ENCODE results near the gene PLAGL2. TPM values are rescaled to one million over a fixed set of nuclear protein-coding genes. Genes with fewer than 3 reads are reported as not detected.

PLAGL2 gene
- total RNA-seq, 1 experiment from 2014 or later = 44.4 TPM

DNA sequence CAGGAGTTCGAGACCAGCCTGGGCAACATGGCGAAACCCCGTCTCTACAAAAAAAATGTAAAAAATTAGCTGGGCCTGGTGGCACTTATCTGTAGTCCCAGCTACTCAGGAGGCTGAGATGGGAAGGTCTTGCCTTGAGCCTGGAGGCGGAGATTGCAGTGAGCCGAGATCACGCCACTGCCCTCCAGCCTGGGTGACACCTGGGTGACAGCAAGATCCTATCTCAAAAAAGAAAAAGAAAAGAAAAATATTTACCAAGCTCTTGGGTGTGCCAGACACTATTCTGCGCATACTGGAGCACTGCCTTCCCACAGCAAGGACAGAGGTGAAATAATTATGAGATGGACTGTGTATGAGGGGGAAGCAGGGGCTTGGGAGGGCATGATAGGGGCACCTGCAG lies 19.8 kb upstream of the PLAGL2 start:
- H3K27ac ChIP-seq (ENCODE audit: insufficient read length, low read depth, low read length) = no peak overlapping the region

More for the DNA sequence above, 19.8 kb upstream of the PLAGL2 start:
- H2AK5ac ChIP-seq (ENCODE audit: insufficient read length, low read length) = no peak overlapping the region
- no peak overlapping the region for H2BK5ac ChIP-seq (ENCODE audit: insufficient read length, low read length)
- Mint-ChIP-seq H3K27ac (no peak overlapping the region), H3K36me3 (ENCODE audit: insufficient read depth in 1 of 3, low read depth in 3 of 3) (peaks cover 24 to 64% (median 58%) of the 10 kb centered on the region in 3 experiments; a peak in 6 of 7 replicates), H3K9me3 (no peaks in the 10 kb centered on the region), H3K4me3 (no peak overlapping the region), H3K27me3 (ENCODE audit: low read depth) (no peaks in the 10 kb centered on the region), H3K4me1 (no peaks in the 10 kb centered on the region)
- no peak overlapping the region for H2BK120ac ChIP-seq (ENCODE audit: low read depth, low read length, poor library complexity, severe bottlenecking)
- H3K9me3 ChIP-seq (ENCODE audit: control insufficient read depth, low read depth, low read length) = no peaks in the 10 kb centered on the region
- no peak overlapping the region for H3T11ph ChIP-seq (ENCODE audit: low read length)
- no peak overlapping the region for H3K9ac ChIP-seq (ENCODE audit: extremely low read depth, insufficient read length, low read length)
- no peaks in the 10 kb centered on the region for H3K79me2 ChIP-seq (ENCODE audit: insufficient read depth, low read length)
- H3K56ac ChIP-seq (ENCODE audit: insufficient read length, low read depth, low read length) = no peak overlapping the region
- H4K91ac ChIP-seq (ENCODE audit: insufficient read length, low read depth, low read length) = no peak overlapping the region
- no peaks in the 10 kb centered on the region for H3K79me1 ChIP-seq (ENCODE audit: insufficient read depth, low read depth, low read length, poor library complexity, severe bottlenecking)
- no peak overlapping the region for H2BK15ac ChIP-seq (ENCODE audit: low read depth, low read length)
- no peak overlapping the region for H2AFZ ChIP-seq (ENCODE audit: low read length)
- no peaks in the 10 kb centered on the region for H3K27me3 ChIP-seq (ENCODE audit: insufficient read depth, low read length)
- no peaks in the 10 kb centered on the region for H4K20me1 ChIP-seq (ENCODE audit: control insufficient read depth, insufficient read depth, insufficient read length)
- H4K8ac ChIP-seq (replicated peaks; ENCODE audit: insufficient read length, low read depth, low read length) = no peak overlapping the region
- TF ChIP-seq, protein P1, sequence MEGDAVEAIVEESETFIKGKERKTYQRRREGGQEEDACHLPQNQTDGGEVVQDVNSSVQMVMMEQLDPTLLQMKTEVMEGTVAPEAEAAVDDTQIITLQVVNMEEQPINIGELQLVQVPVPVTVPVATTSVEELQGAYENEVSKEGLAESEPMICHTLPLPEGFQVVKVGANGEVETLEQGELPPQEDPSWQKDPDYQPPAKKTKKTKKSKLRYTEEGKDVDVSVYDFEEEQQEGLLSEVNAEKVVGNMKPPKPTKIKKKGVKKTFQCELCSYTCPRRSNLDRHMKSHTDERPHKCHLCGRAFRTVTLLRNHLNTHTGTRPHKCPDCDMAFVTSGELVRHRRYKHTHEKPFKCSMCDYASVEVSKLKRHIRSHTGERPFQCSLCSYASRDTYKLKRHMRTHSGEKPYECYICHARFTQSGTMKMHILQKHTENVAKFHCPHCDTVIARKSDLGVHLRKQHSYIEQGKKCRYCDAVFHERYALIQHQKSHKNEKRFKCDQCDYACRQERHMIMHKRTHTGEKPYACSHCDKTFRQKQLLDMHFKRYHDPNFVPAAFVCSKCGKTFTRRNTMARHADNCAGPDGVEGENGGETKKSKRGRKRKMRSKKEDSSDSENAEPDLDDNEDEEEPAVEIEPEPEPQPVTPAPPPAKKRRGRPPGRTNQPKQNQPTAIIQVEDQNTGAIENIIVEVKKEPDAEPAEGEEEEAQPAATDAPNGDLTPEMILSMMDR (conservative IDR thresholded peaks at IDR 0.05) = no peak
- no peak overlapping the region for H3K14ac ChIP-seq (ENCODE audit: insufficient read depth, low read length)
- DNase-seq = no peak
- H3K23me2 ChIP-seq (ENCODE audit: insufficient read length, low read depth, low read length, poor library complexity, severe bottlenecking) = no peaks in the 10 kb centered on the region
- no peak overlapping the region for H2BK12ac ChIP-seq (ENCODE audit: insufficient read length, low read depth, low read length)
- H3K4me1 ChIP-seq (ENCODE audit: insufficient read depth, low read length) = no peaks in the 10 kb centered on the region
- no peak overlapping the region for H4K5ac ChIP-seq (ENCODE audit: insufficient read length, low read depth, low read length)
- no CpG with 5 or more reads among the region's 7 CpGs for WGBS (ENCODE audit: extremely low coverage, insufficient read length, low lambda C conversion rate)
- no peak overlapping the region for H2BK20ac ChIP-seq (ENCODE audit: low read depth, low read length, poor library complexity, severe bottlenecking)
- no peak overlapping the region for H3K4me2 ChIP-seq (ENCODE audit: insufficient read depth, insufficient read length, low read length)
- H3K23ac ChIP-seq (ENCODE audit: insufficient read length, low read depth, low read length) = no peak overlapping the region
- no peak overlapping the region for H3K18ac ChIP-seq (ENCODE audit: insufficient read length, low read depth, low read length)
- no peak overlapping the region for H3K4ac ChIP-seq (ENCODE audit: low read depth, low read length)

Data from H9 (cell line).